Activated CD8-positive, alpha-beta memory T cell treated with anti-CD3 and anti-CD28 coated beads for 1 hour (primary cell): ENCODE data around the gene FOSB.
"Not testable (repeated sequence)": the region's sequence is repeated elsewhere in the genome, so short reads cannot be mapped to it uniquely, and the experiment has no call there.

ENCODE experiments used
- DNase-seq, 2 donors: peaks; one replicate each; pipeline ENCODE4 v3.0.0-alpha.2; 2020; ENCODE audit warnings: low read depth in 1 of 2; ENCODE audit errors: extremely low read depth in 1 of 2

The FOSB gene

GRCh38 chr19:45503909-45504308 lies 36.1 kb downstream of the FOSB start:
- DNase-seq = no peak

- no peak for DNase-seq
Measured at GRCh38 chr19:45505151-45505995, 37.6 kb downstream of the FOSB start.

- no peak for DNase-seq
Measured at GRCh38 chr19:45505996-45506245, 38.1 kb downstream of the FOSB start.

GRCh38 chr19:45506246-45506988 lies 38.6 kb downstream of the FOSB start:
- DNase-seq = peak; percentile 91 to 98

GRCh38 chr19:45506989-45507871 lies 39.4 kb downstream of the FOSB start, which contains the start of gene VASP:
Gene VASP, plus strand, starts transcription at chr19:45507479. Its CDS starts 293 bp downstream, at chr19:45507772.
- peak; percentile 76 to 85 for DNase-seq

GRCh38 chr19:45507872-45508416 lies 40.1 kb downstream of the FOSB start:
- no peak for DNase-seq

- DNase-seq = no peak
Measured at GRCh38 chr19:45508417-45508860, 40.6 kb downstream of the FOSB start.

DNA sequence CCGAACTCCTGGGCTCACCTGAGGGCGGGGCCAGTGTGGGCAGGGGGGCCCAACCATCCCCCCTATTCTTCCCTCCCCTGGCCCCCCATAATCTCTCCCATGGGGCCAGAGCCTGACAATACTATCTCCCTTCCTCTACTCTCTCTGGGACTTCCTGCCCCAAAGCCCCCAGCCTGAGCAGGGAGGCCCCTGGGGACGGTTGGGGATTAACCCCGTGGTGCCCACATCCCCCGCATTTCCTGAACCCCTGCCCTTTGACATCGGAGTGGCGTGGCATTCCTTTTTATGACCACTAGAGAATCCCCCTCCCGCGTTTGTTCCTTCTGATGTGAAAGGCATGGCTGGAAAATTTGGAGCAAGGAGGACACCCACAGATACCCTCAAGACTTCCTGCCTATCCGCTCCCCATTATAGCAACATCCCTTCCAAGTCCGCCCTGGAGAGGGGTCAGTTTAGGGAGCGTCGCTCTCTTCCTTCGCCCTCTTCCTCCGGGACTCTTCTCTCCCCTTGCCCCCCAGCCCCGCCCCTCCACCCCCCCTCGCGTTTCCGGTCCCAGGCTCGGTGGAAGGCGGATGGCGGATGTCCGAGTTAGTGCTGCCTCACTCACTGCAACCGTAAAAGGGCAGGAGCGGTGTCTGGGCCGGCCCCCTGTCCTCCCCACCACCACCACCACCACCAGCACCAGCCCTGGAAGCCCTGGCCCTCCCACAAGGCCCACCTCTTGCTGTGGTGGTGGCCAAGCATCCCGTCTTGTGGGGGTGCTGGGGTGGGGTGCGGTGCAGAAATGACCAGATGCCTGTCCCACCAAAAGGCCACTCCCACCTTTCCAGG lies 41.3 kb downstream of the FOSB start:
- DNase-seq = no peak

DNA sequence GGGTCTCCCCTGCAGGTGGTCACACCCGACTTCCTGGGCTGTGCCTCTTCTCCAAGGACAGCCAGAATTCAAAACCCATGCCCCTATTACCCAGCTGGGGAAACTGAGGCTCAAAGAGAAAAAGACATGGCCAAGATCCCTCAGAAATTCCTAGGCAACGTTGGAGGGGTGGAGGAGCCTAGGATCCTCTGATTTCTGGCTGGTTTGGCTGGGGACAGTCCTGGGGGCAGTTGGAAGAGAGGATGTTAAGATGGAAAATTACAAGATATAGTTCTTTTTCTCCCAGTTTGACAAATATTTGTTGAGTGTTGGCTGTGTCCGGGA lies 41.9 kb downstream of the FOSB start:
- no peak for DNase-seq

- DNase-seq = not testable (repeated sequence)
Measured at GRCh38 chr19:45510352-45510751, 42.6 kb downstream of the FOSB start.

GRCh38 chr19:45511074-45511473 lies 43.3 kb downstream of the FOSB start:
- no peak for DNase-seq

DNA sequence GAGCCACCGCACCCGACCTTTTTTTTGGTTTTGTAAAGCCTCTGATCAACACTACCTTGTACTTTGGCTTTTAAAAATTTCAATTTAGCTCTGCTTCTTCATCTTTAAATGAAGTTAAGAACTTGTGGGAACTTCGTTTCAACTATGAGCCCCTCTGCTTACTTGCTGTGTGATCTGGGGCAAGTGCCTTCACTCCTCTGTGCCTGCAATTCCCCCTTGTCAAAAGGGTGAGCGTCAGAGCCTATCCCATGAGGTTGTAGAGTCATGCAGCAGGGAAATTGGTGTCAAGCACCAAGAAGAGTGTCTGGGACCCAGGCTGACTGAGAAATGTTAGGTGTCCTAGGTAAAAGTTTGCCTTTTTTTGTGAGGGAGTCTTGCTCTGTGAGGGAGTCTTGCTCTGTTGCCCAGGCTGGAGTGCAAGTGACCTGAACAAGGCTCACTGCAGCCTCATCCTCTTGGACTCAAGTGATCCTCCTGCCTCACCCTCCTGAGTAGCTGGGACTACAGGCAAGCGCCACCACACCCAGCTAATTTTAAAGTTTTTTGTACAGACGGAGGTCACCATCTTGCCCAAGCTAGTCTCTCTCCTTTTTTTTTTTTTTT lies 45.2 kb downstream of the FOSB start:
- DNase-seq = no peak

- DNase-seq = no peak
Measured at GRCh38 chr19:45514376-45515051, 46.7 kb downstream of the FOSB start.

GRCh38 chr19:45515081-45515624 lies 47.4 kb downstream of the FOSB start:
- no peak for DNase-seq

DNA sequence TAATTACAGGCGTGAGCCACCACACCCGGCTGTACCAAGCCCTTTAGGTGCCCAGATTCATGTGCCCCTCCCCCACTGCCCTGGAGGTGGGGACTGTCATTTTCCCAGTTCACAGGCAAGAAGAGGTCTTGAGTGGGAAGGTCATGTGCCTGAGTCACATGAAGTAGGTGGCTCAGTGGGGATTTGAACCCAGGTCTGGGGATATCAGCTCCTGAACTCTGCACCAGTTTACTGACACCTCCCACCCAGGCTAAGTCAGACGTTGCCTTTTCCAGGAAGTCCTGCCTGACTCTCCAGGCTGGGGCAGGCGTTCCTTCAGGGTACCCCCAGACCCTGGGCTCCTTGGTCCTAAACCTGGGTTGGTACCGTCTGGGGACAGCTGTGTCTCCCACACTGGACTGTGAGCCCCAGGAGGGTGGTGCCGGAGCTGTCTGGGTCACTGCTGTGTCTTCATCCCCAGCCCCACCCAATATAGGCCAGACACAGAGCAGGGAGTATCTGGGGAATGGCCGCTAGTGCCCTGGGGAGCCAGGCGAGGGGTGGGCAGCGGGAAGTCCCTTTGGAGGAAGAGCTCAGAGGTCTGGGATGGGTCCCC lies 48.1 kb downstream of the FOSB start:
- DNase-seq = no peak

GRCh38 chr19:45517238-45517637 lies 49.4 kb downstream of the FOSB start:
- no peak for DNase-seq

DNA sequence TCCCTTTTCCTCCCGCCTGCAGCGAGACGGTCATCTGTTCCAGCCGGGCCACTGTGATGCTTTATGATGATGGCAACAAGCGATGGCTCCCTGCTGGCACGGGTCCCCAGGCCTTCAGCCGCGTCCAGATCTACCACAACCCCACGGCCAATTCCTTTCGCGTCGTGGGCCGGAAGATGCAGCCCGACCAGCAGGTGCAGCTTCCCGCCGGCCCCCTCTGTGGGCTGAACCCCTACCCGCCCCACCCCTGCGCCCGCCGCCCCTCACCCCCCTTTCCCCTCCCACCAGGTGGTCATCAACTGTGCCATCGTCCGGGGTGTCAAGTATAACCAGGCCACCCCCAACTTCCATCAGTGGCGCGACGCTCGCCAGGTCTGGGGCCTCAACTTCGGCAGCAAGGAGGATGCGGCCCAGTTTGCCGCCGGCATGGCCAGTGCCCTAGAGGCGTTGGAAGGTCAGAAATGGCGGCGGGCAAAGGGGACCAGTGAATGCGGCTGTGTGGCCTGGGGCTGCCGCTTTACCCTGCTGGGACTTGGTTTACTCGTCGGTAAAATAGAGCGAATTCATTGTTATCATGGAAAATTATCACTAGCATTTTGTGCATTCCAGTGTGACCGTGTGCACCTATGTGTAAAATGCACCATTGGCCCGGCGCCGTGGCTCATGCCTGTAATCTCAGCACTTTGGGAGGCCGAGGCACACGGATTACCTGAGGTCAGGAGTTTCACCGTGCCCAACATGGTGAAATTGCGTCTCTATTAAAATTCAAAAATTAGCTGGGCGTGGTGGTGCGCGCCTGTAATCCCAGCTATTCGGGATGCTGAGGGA lies 50.1 kb downstream of the FOSB start:
- no peak for DNase-seq

GRCh38 chr19:45518469-45518826 lies 50.7 kb downstream of the FOSB start:
- no peak for DNase-seq
